Adrenal gland (tissue), 5 donors: ENCODE measurements around the gene TAAR9.

Source experiments
- POLR2A ChIP-seq, 2 donors: fragments of 450-650 bp; IDR thresholded peaks; one replicate each; pipeline ENCODE4 v1.6.1; 2017; ENCODE audit warnings: antibody characterized with exemption in 2 of 2, mild to moderate bottlenecking in 2 of 2, moderate library complexity in 1 of 2
- TF ChIP-seq, protein P1 (sequence below), 6 experiments: fragments of 450-650 bp in 4 of 6; fragments of 200-600 bp in 2 of 6; sonication (generic) in 1 of 6; IDR thresholded peaks; 1 replicate in 5 of 6; 2 replicates in 1 of 6; pipeline versions ENCODE4 v1.5.1 to v1.8.0; 2016 to 2021; ENCODE audit warnings: antibody characterized with exemption in 6 of 6, mild to moderate bottlenecking in 2 of 6, moderate library complexity in 1 of 6
- donor health status: DM: no; HTN: no; CAD: no.

DNA sequence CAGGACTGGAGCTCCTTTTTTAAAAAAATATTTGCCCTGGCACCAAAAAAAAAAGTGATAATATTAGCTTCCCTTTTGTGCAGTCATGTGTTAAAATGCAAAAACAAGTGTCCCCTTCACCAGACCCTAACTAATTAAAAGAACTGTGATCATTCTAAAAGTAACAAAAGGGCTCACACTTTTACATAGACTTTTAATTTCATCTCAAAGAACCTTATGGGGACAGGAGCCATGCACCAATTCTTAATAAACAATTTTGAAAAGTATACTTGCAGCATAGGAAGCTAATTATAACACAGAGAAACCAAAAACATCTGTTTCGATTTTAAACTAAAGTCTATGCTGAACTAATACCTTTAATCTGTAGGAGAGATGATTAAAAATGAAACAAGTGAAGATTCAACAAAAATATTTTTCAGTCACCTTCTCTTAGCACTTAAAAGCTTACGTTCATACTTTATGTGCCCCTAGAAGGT is 42.4 kb upstream of the TAAR9 start:
- TF ChIP-seq, protein P1, sequence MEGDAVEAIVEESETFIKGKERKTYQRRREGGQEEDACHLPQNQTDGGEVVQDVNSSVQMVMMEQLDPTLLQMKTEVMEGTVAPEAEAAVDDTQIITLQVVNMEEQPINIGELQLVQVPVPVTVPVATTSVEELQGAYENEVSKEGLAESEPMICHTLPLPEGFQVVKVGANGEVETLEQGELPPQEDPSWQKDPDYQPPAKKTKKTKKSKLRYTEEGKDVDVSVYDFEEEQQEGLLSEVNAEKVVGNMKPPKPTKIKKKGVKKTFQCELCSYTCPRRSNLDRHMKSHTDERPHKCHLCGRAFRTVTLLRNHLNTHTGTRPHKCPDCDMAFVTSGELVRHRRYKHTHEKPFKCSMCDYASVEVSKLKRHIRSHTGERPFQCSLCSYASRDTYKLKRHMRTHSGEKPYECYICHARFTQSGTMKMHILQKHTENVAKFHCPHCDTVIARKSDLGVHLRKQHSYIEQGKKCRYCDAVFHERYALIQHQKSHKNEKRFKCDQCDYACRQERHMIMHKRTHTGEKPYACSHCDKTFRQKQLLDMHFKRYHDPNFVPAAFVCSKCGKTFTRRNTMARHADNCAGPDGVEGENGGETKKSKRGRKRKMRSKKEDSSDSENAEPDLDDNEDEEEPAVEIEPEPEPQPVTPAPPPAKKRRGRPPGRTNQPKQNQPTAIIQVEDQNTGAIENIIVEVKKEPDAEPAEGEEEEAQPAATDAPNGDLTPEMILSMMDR (IDR thresholded peaks at IDR 0.05), result no peak
- no peak for TF ChIP-seq POLR2A (IDR thresholded peaks at IDR 0.05)
